KOPT-K1 (cell line): ENCODE measurements around the gene TNNC2.

Experiments used
- H3K27ac ChIP-seq: fragments of 200-600 bp; sonication (generic); 2 replicates; pipeline ENCODE4 v1.5.1; 2016; ENCODE audit warnings: antibody characterized with exemption, mild to moderate bottlenecking, low read depth, low read length; ENCODE audit not compliant: poor library complexity, severe bottlenecking
- H3K36me3 ChIP-seq: fragments of 200-600 bp; sonication (generic); 2 replicates; pipeline ENCODE4 v1.5.1; 2017; ENCODE audit warnings: antibody characterized with exemption, mild to moderate bottlenecking, low read length, moderate library complexity; ENCODE audit not compliant: insufficient read depth
- H3K9me3 ChIP-seq: fragments of 200-600 bp; sonication (generic); 2 replicates; pipeline ENCODE4 v1.5.1; 2017; ENCODE audit warnings: antibody characterized with exemption, low read length, mild to moderate bottlenecking; ENCODE audit not compliant: insufficient read depth, poor library complexity, severe bottlenecking

TNNC2 gene

DNA sequence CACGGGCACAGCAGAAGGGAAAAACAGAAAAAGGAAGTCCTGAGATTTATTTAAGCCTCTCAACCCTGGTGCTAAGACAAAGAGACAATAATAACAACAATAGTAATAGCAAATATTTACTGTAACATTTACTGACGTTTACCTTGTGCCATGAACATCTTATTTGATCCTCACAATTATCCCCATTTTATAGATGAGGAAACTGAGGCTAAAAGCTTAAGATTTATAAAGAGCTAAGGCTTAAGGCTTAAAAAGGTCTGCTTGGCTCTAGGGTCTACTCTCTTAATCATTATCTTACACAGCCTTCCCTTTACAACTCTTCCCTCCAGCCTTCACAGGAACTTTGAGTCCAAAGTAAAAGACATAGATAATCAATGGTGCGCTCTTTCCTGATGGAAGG is 38.8 kb downstream of the TNNC2 start:
- no peak overlapping the region for H3K27ac ChIP-seq
- H3K36me3 ChIP-seq, result no peaks in the 10 kb centered on the region
- no peaks in the 10 kb centered on the region for H3K9me3 ChIP-seq

DNA sequence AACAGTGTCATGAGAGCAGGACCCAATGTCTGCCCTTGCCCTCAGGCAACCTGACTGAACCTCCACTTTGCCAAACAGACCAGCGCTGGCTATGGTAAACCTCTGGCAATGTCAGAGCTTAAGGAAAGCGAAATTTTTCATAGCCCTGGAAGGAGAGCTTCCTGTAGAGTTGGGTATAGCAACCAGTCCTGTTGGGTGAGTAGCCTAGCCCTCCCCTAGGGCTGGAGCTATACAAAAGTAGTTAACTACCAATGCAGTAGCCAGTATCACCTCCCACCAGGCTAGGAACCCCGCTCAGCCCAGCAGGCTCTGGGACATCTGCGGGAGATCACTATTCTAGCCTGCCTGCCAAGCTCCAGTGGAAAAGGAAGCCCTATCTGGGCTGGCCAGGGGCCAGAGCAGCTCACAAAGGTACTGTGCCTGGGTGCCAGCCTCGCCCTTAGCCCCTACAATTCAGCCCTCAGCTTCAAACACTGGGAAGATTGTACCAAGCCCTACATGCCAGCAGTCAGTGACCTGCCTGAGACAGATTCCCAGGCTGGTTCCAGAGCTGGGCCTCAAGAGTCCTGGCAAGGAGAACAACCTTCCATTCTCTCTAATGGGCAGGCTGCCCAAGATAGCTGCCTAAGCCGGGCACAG is 43.3 kb downstream of the TNNC2 start:
- no peak overlapping the region for H3K27ac ChIP-seq
- no peaks in the 10 kb centered on the region for H3K9me3 ChIP-seq
- no peaks in the 10 kb centered on the region for H3K36me3 ChIP-seq

DNA sequence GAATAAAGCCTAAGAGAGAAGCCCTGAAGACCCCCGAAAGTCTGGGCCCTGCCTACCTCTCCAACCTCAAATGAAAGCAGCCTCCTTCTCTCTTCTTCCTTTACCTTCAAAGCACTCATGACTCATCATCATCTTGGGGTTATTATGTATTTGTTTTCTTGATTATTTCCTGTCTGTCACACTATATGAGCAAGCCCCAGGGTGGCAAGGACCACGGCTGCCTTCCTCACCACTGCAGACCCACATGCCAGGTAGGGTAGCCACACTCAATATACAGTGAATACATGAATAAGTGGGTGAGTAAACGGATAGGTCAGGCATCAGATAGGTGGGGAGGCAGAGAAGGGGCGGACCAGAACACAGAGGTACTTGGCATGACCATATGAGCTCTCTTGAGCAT is 44.2 kb downstream of the TNNC2 start:
- no peaks in the 10 kb centered on the region for H3K9me3 ChIP-seq
- no peaks in the 10 kb centered on the region for H3K36me3 ChIP-seq

DNA sequence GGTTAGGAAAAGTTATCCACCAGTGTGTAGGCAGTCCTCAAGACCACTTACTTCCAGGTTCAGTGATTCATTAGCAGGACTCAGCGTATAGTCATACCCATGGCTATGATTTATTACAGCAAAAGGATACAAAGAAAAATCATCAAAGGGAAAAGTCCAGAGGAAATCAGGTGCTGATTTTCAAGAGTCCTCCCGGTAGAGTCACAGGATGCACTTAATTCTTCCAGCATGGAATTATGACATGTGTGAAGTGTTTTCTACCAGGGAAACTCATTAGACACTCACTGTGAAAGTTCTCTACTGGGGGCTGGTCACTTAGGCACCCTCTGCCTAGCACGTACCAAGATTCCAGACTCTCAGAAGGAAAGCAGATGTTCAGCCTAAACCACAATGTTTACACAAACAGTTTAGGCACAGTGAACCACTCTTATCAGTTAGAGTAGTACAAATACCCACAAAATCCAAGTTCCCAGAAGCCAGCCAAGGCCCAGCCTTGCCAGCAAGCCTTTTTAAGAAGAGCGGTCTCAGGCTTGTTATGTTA is 45.7 kb downstream of the TNNC2 start:
- no peaks in the 10 kb centered on the region for H3K9me3 ChIP-seq
- H3K36me3 ChIP-seq, result no peaks in the 10 kb centered on the region
- no peak overlapping the region for H3K27ac ChIP-seq

More for the DNA sequence above, 44.2 kb downstream of the TNNC2 start:
- H3K27ac ChIP-seq, result no peak overlapping the region

DNA sequence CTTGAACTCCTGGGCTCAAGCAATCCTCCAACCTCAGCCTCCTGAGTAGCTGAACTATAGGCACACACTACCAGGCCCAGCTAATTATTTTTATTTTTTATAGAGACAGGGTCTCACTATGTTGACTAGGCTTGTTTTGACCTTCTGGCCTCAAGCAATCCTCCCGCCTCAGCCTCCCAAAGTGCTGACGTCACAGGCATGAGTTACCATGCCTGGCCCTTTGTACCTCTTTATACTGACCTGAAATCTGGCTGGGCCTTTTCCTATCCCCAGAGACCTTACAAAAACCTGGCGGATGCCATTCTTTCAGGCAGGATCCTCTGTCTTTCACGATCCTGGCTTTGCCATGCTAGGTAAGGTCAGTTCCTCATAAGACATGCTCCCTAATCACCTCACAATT is 47.0 kb downstream of the TNNC2 start:
- H3K36me3 ChIP-seq, result no peaks in the 10 kb centered on the region
- H3K9me3 ChIP-seq, result no peaks in the 10 kb centered on the region
- H3K27ac ChIP-seq, result no peak overlapping the region

DNA sequence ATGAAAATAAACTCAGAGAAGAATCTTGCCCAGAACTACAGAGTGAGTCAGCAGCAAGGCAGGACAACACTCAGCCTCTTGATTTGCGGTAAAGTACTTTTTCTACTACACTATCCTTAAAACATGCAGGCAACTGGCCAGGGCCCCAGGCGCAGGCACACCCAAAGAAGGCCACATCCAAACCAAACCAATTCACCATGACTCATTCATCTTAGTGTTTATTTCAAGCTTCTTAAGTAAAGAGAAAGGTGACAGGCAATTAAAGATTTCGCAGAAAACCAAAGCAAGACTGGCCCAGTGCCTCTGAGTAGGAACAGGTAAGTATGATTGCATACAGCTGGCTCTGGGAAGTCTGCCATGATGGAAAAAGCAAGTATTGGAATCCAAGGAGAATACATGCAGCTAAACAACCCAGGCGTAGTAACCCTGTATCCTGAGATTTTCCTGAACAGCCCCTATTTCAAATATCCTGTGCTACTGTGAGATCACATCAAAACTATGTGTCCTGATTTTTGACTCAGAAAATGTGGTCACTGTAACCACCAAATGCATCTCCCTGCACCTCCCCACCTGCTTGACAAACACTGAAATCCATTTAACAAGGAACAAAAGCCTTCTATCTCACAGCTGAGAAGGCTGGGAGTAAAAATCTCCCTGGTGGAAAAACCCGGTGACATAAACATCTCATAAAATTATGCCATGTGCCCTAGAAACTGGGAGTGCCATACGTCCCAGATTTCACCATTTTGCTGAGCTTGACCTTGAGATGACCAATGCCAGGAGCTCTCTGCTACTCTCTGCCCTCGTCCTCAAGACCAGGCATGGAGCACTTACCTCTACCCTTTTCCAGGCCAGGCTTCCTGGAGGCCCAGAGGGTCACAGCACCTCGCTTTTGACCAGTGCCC is 47.8 kb downstream of the TNNC2 start:
- Histone ChIP-seq H3K9me3 (no peaks in the 10 kb centered on the region), H3K27ac (no peak overlapping the region), H3K36me3 (no peaks in the 10 kb centered on the region)

DNA sequence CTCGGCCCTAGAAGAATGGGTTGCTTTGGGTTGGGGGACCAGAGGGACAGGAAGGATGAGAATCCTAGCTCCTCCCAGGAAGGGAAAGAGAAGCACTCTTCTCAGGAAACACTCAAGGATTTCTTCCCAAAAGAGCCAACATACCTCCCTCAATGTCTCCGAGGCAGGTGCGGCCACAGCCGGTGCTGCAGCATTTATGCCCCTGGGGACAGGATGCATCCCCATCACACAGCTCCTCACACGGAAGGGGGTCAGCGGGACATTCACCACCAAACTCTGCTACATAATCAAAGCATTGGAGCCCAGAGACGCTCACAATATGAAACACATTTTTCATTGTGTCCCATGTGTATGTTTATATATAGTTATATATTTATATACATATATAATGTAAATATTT is 50.2 kb downstream of the TNNC2 start:
- Histone ChIP-seq H3K27ac (no peak overlapping the region), H3K36me3 (no peaks in the 10 kb centered on the region), H3K9me3 (no peaks in the 10 kb centered on the region)

DNA sequence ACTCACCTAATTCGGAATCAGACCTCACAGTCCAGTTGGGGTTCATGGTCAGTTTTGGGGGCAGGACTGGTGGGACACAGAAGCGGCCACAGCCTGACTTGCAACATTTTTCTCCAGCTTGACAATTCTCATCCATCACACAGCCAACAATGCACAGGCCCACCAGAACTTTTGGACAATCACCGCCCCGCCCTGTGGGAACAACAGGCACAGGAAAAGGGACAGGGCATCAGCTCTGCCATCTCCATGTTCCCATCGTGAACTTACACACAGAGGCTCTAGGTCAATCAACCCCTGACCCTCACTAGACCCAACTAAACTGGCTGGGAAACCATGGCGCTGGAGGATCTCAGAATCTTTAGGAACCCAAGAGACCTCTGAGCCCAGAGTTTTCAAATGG is 51.7 kb downstream of the TNNC2 start:
- no peaks in the 10 kb centered on the region for H3K36me3 ChIP-seq
- no peaks in the 10 kb centered on the region for H3K9me3 ChIP-seq
- no peak overlapping the region for H3K27ac ChIP-seq

DNA sequence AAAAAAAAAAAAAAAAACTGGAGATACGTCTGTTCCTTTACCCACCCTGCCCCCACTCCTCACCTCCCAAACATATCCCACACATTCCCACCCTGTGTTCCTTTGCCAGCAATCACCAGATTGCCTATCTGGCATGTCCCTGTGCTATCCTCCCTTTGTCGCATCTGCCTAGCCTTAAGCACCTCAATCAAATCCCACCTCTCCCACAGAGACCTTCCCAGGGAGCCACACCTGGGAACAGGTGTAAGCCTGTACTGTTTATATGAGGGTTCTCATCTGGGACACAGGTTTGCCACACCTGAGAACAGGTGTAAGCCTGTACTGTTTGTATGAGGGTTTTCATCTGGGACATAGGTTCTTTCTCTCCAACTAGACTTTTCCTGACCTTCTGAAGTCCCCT is 52.2 kb downstream of the TNNC2 start:
- H3K36me3 ChIP-seq, result no peaks in the 10 kb centered on the region

More for the DNA sequence above, 52.2 kb downstream of the TNNC2 start:
- Histone ChIP-seq H3K27ac (no peak overlapping the region), H3K9me3 (no peaks in the 10 kb centered on the region)
